GM12878 (cell line): ENCODE measurements around the gene ERCC4. TPM values are rescaled to one million over a fixed set of nuclear protein-coding genes. Genes with fewer than 3 reads are reported as not detected.

Source experiments
- ATAC-seq: fragments of 200-7000 bp; cut with Tn5 transposase; 3 replicates; pipeline ENCODE4 v1.9.1; 2020; ENCODE audit warnings: mild to moderate bottlenecking, moderate library complexity
- Bru-seq: library from RNA; stranded (reverse); fragments of 400-500 nt; gene quantifications from one replicate; lab custom pipeline; 2021; lab: Mats Ljungman, UMichigan
- BruChase-seq, 2 experiments: library from RNA; stranded (reverse); fragments of 400-500 nt; gene quantifications; one replicate each; lab custom pipeline; 2021; lab: Mats Ljungman, UMichigan
- BruUV-seq: library from RNA; stranded (reverse); fragments of 400-500 nt; replicated peaks from 2 replicates; lab custom pipeline; 2021; lab: Mats Ljungman, UMichigan
- CTCF ChIA-PET: fragments of 300-600 bp; sonication (Branson Sonifier 250); formaldehyde crosslinking; extraction: SDS; loops from one replicate; lab custom pipeline; 2021; ENCODE audit warnings: inconsistent platforms; lab: Yijun Ruan, JAX
- POLR2A ChIA-PET: fragments of 350-600 bp; formaldehyde crosslinking; extraction: SDS; loops from one replicate; lab custom pipeline; 2021; ENCODE audit warnings: inconsistent platforms; lab: Charles Lee
- RAD21 ChIA-PET: fragments of 300-600 bp; sonication (Branson Sonifier 250); formaldehyde crosslinking; loops from one replicate; lab custom pipeline; 2023; ENCODE audit warnings: antibody characterized with exemption; ENCODE audit not compliant: unreplicated experiment; lab: Charles Lee
- SMC1A ChIA-PET: fragments of 300-600 bp; sonication (Branson Sonifier 250); formaldehyde crosslinking; loops from one replicate; lab custom pipeline; 2023; ENCODE audit not compliant: unreplicated experiment, uncharacterized antibody; lab: Charles Lee
- DNase-seq: peaks from one replicate; pipeline ENCODE4 v3.0.0-alpha.2; 2011; ENCODE audit warnings: low read depth, low spot score
- FAIRE-seq: peaks from 3 replicates; lab custom pipeline; 2011; peaks lifted over from hg19 to GRCh38; lab: Jason Lieb, UNC
- H2AFZ ChIP-seq: 2 replicates; pipeline ENCODE4 v1.6.0; 2011; ENCODE audit warnings: low read depth, low read length, control low read depth; ENCODE audit not compliant: control insufficient read depth
- H3K27ac ChIP-seq: 2 replicates; pipeline ENCODE4 v1.5.1; 2011; ENCODE audit warnings: control low read depth; ENCODE audit not compliant: control insufficient read depth, insufficient read depth
- H3K27me3 ChIP-seq, 2 experiments: replicated peaks in 1 of 2; 2 replicates each; pipeline versions ENCODE4 v1.6.0 to v1.6.1; 2011; ENCODE audit warnings: low read length in 1 of 2; ENCODE audit not compliant: control insufficient read depth in 2 of 2, insufficient read depth in 2 of 2
- H3K36me3 ChIP-seq, 2 experiments: 2 replicates each; pipeline ENCODE4 v1.5.1; 2011; ENCODE audit warnings: low read length in 1 of 2; ENCODE audit not compliant: control insufficient read depth in 2 of 2, insufficient read depth in 2 of 2
- H3K4me1 ChIP-seq: 2 replicates; pipeline ENCODE4 v1.6.1; 2011; ENCODE audit warnings: mild to moderate bottlenecking, low read length, moderate library complexity, mixed read lengths; ENCODE audit not compliant: control insufficient read depth, insufficient read depth
- H3K4me2 ChIP-seq: 2 replicates; pipeline ENCODE4 v1.6.0; 2011; ENCODE audit warnings: control low read depth; ENCODE audit not compliant: control insufficient read depth, insufficient read depth
- H3K4me3 ChIP-seq: fragments of 200-600 bp; sonication (generic); 2 replicates; pipeline ENCODE4 v1.5.1; 2016
- H3K79me2 ChIP-seq: 2 replicates; pipeline ENCODE4 v1.6.0; 2011; ENCODE audit warnings: low read length; ENCODE audit not compliant: control insufficient read depth, insufficient read depth
- H3K9ac ChIP-seq: 2 replicates; pipeline ENCODE4 v1.8.0; 2011; ENCODE audit warnings: low read length, control low read depth, mixed read lengths; ENCODE audit not compliant: control insufficient read depth, insufficient read depth
- H3K9me3 ChIP-seq: replicated peaks from 3 replicates; pipeline ENCODE4 v1.5.1; 2011; ENCODE audit warnings: mild to moderate bottlenecking, low read length; ENCODE audit not compliant: control insufficient read depth, insufficient read depth
- H4K20me1 ChIP-seq: 2 replicates; pipeline ENCODE4 v1.6.0; 2011; ENCODE audit not compliant: control insufficient read depth, insufficient read depth
- ATF2 ChIP-seq: IDR thresholded peaks from 2 replicates; pipeline ENCODE4 v1.6.1; 2012; ENCODE audit warnings: low read length, inconsistent platforms
- CBX5 ChIP-seq: sonication (generic); IDR thresholded peaks from 2 replicates; pipeline ENCODE4 v1.6.1; 2016; ENCODE audit warnings: low read depth, moderate library complexity, mild to moderate bottlenecking, inconsistent platforms
- CREM ChIP-seq: IDR thresholded peaks from 2 replicates; pipeline ENCODE4 v1.6.1; 2014; ENCODE audit warnings: antibody characterized with exemption, low read depth
- DPF2 ChIP-seq: fragments of 450-650 bp; IDR thresholded peaks from 2 replicates; pipeline ENCODE4 v1.6.1; 2017; ENCODE audit warnings: mild to moderate bottlenecking
- ESRRA ChIP-seq: IDR thresholded peaks from 2 replicates; pipeline ENCODE4 v1.6.1; 2012; ENCODE audit warnings: mild to moderate bottlenecking, low read length, improper control_type of control experiment
- FOS ChIP-seq: IDR thresholded peaks from 3 replicates; pipeline ENCODE4 v1.6.1; 2011; ENCODE audit warnings: borderline replicate concordance; ENCODE audit not compliant: insufficient read length; ENCODE audit errors: extremely low read depth
- IKZF2 ChIP-seq, 2 experiments: fragments of 450-650 bp; IDR thresholded peaks; 2 replicates each; pipeline ENCODE4 v1.6.1; 2017; ENCODE audit warnings: mild to moderate bottlenecking in 2 of 2, moderate library complexity in 2 of 2
- JUND ChIP-seq: IDR thresholded peaks from 2 replicates; pipeline ENCODE4 v1.6.1; 2012; ENCODE audit warnings: low read depth, mild to moderate bottlenecking, low read length, improper control_type of control experiment, moderate library complexity
- MEF2B ChIP-seq: fragments of 450-650 bp; IDR thresholded peaks from 2 replicates; pipeline ENCODE4 v1.6.1; 2018; ENCODE audit warnings: mild to moderate bottlenecking, moderate library complexity; ENCODE audit not compliant: partially characterized antibody, poor library complexity, severe bottlenecking
- NR2C2 ChIP-seq: IDR thresholded peaks from 2 replicates; pipeline ENCODE4 v1.6.1; 2011; ENCODE audit warnings: borderline replicate concordance, low read depth; ENCODE audit not compliant: control insufficient read depth, insufficient read length
- PAX5 ChIP-seq: IDR thresholded peaks from 2 replicates; pipeline ENCODE4 v1.6.1; 2011; ENCODE audit warnings: low read depth, low read length, borderline replicate concordance
- PML ChIP-seq: IDR thresholded peaks from 2 replicates; pipeline ENCODE4 v1.6.1; 2012; ENCODE audit warnings: low read length, inconsistent platforms
- POLR2A ChIP-seq: IDR thresholded peaks from 2 replicates; pipeline ENCODE4 v1.6.1; 2011; ENCODE audit warnings: low read depth, mild to moderate bottlenecking, low read length
- SP1 ChIP-seq: IDR thresholded peaks from one replicate; pipeline ENCODE4 v1.6.1; 2011; ENCODE audit warnings: low read depth, low read length
- TAF1 ChIP-seq: IDR thresholded peaks from 2 replicates; pipeline ENCODE4 v1.6.1; 2011; ENCODE audit warnings: mild to moderate bottlenecking, low read depth, low read length, borderline replicate concordance
- WRNIP1 ChIP-seq: IDR thresholded peaks from 2 replicates; pipeline ENCODE4 v1.6.1; 2011; ENCODE audit warnings: low read depth, low read length, improper control_type of control experiment, borderline replicate concordance
- WGBS: methylation state at CpG from one replicate; pipeline ENCODE4 v1.1.6; 2016; ENCODE audit warnings: low lambda C conversion rate; ENCODE audit not compliant: insufficient replicate concordance, insufficient coverage; ENCODE audit errors: missing lambda C conversion rate; 5-methylcytosine and 5-hydroxymethylcytosine counted together
- in situ Hi-C: fragments of 300-500 bp; cut with MboI; formaldehyde crosslinking; loops from 9 replicates; pipeline ENCODE4 v1.14.3; 2018; ENCODE audit warnings: mixed read lengths
- intact Hi-C: fragments of 100-400 bp; cut with micrococcal nuclease; formaldehyde crosslinking; loops from one replicate; pipeline ENCODE4 v1.14.2; 2022; ENCODE audit not compliant: unreplicated experiment
- long read RNA-seq, 2 experiments: library from polyadenylated mRNA; unstranded; transcript quantifications; one replicate each; pipeline ENCODE4 v2.0.0, GENCODE V29; 2019 to 2020
- polyA minus RNA-seq, 3 experiments: library from RNA; depleted of rRNA, polyadenylated mRNA; stranded (reverse); fragments of >200 nt; gene quantifications; 2 replicates each; pipeline ENCODE4 v1.2.3, GENCODE V29; 2011
- polyA plus RNA-seq, 11 experiments: library from polyadenylated mRNA; depleted of rRNA in 4 of 11; unstranded in 6 of 11; stranded (reverse) in 5 of 11; fragments of >200 nt; fragmentation: Nextera tagmentation in 4 of 11; fragmentation: Illumina TruSeq in 1 of 11; extraction: Ambion mirVana in 4 of 11; extraction: Trizol in 1 of 11; gene quantifications; 1 replicate in 1 of 11; 2 replicates in 10 of 11; pipeline versions ENCODE4 v1.2.1 to v1.2.3, GENCODE V29; 2011 to 2016; ENCODE audit warnings: inconsistent platforms in 2 of 11, missing spikeins in 2 of 11, low read depth in 1 of 11
- total RNA-seq, 4 experiments: library from RNA; depleted of rRNA in 3 of 4; stranded (reverse); fragments of >200 nt in 3 of 4; fragmentation: Illumina TruSeq in 1 of 4; extraction: Trizol in 1 of 4; gene quantifications; 2 replicates each; pipeline versions ENCODE4 v1.2.1 to v1.2.3, GENCODE V29; 2013 to 2021

The ERCC4 gene
- total RNA-seq (2013; cell fraction: nucleolus; rRNA removed) = 9.9 and 10.9 TPM in 2 replicates
- total RNA-seq (2014; rRNA removed) (8.2 and 10.0 TPM in 2 replicates), total RNA-seq (2014; rRNA removed; fragmentation: Illumina TruSeq; extraction: Trizol) (9.3 and 9.6 TPM in 2 replicates), total RNA-seq (2021) (12.5 and 13.5 TPM in 2 replicates), polyA plus RNA-seq (2011; rRNA removed) (8.4 and 9.0 TPM in 2 replicates), polyA plus RNA-seq (2014; fragmentation: Illumina TruSeq; extraction: Trizol) (7.3 and 8.4 TPM in 2 replicates), polyA plus RNA-seq (2014; fragmentation: Nextera tagmentation; extraction: Ambion mirVana) (10 to 100 TPM in 1 of 2 experiments, 1 to 10 TPM in 1; 5.7 to 15.6 TPM), polyA plus RNA-seq (2014; rRNA removed) (3.4 and 4.7 TPM in 2 replicates), polyA plus RNA-seq (2016; fragmentation: Nextera tagmentation; extraction: Ambion mirVana) (10 to 100 TPM; 24.0 to 24.6 TPM), polyA minus RNA-seq (2011; rRNA and poly(A)+ RNA removed) (8.1 and 14.8 TPM in 2 replicates), Bru-seq, nascent RNA (percentile 59 among the genes with signal in this experiment), BruChase-seq, experiment 1, labeled RNA remaining after a 6-hour chase (percentile 57 among the genes with signal in this experiment), BruChase-seq, experiment 2, labeled RNA remaining after a 2-hour chase (percentile 66 among the genes with signal in this experiment)
- 1.9 TPM for polyA plus RNA-seq (2011; ENCODE audit: low read depth)
- 2.5 and 3.1 TPM in 2 replicates for polyA plus RNA-seq (2011; cell fraction: cytosol; rRNA removed)
- 2.5 and 3.9 TPM in 2 replicates for polyA plus RNA-seq (2011; cell fraction: nucleus; rRNA removed)
- 2.1 and 3.8 TPM in 2 replicates for polyA plus RNA-seq (2012)
- 10.0 and 10.1 TPM in 2 replicates for polyA minus RNA-seq (2011; cell fraction: cytosol; rRNA and poly(A)+ RNA removed)
- polyA minus RNA-seq (2011; cell fraction: nucleus; rRNA and poly(A)+ RNA removed) = 3.3 and 5.6 TPM in 2 replicates
- long read RNA-seq, experiment 1, partial matches to known transcripts = 1 of 5 reads
- long read RNA-seq, experiment 1, other reads (novel, unspliced or antisense) = 0 of 5 reads
- long read RNA-seq, experiment 2, transcript ERCC4-207 (6 exons, 2,073 nt) = major isoform, 28 of 44 reads
- long read RNA-seq, experiment 2, partial matches to known transcripts = 9 of 44 reads
- long read RNA-seq, experiment 2, other reads (novel, unspliced or antisense) = 3 of 44 reads

- H2AFZ ChIP-seq = peak within 1 kb of the TSS; percentile 95
- no TSS peak for BruUV-seq
- CTCF ChIA-PET = interaction anchor here (0.6 to 5.8 kb wide), 97 partner anchors 8 to 1825 kb away, joined by 3 to 57 read pairs (median 4); no protein-coding TSS in a partner anchor
- TF ChIP-seq SP1 (no peak), ESRRA (no peak), ATF2 (no peak), MEF2B (peak; percentile 46), DPF2 (0 out of 2 replicates have a peak, but pooled peaks have one; percentile 18), PAX5 (no peak), CBX5 (no peak), WRNIP1 (no peak), NR2C2 (peak; percentile 72), PML (no peak), TAF1 (peak; percentile 87), CREM (no peak; the same call in 1 of the 2 replicates), IKZF2 (IDR thresholded peaks at IDR 0.05) (no peak), POLR2A (peak; percentile 97), FOS (no peak), JUND (no peak)
Measured at GRCh38 chr16:13919683-13920509, at the start of gene ERCC4. Gene ERCC4, plus strand, starts transcription at chr16:13920154. Its CDS starts 12 bp downstream, at chr16:13920166.

More at GRCh38 chr16:13919683-13920509, at the start of gene ERCC4:
- ATAC-seq (peak; percentile 99), DNase-seq (peak; percentile 96), FAIRE-seq (peak; percentile 100)
- Histone ChIP-seq H3K4me3 (peak within 1 kb of the TSS; percentile 87), H3K4me2 (peak within 1 kb of the TSS; percentile 96), H3K4me1 (no peaks in the 10 kb centered on the region), H4K20me1 (no peaks in the 10 kb centered on the region), H3K79me2 (peaks cover 10% of the 10 kb centered on the region), H3K27ac (peak within 1 kb of the TSS; percentile 54), H3K9me3 (no peaks in the 10 kb centered on the region), H3K36me3 (no peaks in the 10 kb centered on the region), H3K9ac (peak within 1 kb of the TSS; percentile 90), H3K27me3 (no peaks in the 10 kb centered on the region)
- RAD21 ChIA-PET = interaction anchor here (0.7 to 1.4 kb wide), 15 partner anchors 18 to 1024 kb away, joined by 3 to 23 read pairs (median 3); no protein-coding TSS in a partner anchor
- WGBS = 2% methylated on average over 61 of the region's 64 CpGs
- intact Hi-C loops (loop anchor here (1.0 to 5.0 kb wide), 4 partner anchors 37 to 272 kb away; no protein-coding TSS in a partner anchor), in situ Hi-C loops (loop anchor here (5.0 kb wide), 3 partner anchors 327 to 607 kb away; no protein-coding TSS in a partner anchor)
- POLR2A ChIA-PET = no interaction called here
- SMC1A ChIA-PET = interaction anchor here (0.7 to 1.6 kb wide), 20 partner anchors 13 to 1825 kb away, joined by 3 to 9 read pairs (median 4); no protein-coding TSS in a partner anchor
